GM12891 (cell line): ENCODE measurements around the gene KIFC3.

Experiments used
- POLR2A ChIP-seq: IDR thresholded peaks from 2 replicates; pipeline ENCODE4 v1.6.1; 2011; ENCODE audit warnings: low read depth, low read length, control low read depth
- POLR2AphosphoS5 ChIP-seq: IDR thresholded peaks from 2 replicates; pipeline ENCODE4 v1.6.1; 2011; ENCODE audit warnings: low read depth, low read length, control low read depth
- POU2F2 ChIP-seq: IDR thresholded peaks from 2 replicates; pipeline ENCODE4 v1.6.1; 2011; ENCODE audit warnings: low read depth, mild to moderate bottlenecking, control low read depth, low read length, moderate library complexity
- TAF1 ChIP-seq: IDR thresholded peaks from 2 replicates; pipeline ENCODE4 v1.6.1; 2011; ENCODE audit warnings: low read depth, low read length, control low read depth

DNA sequence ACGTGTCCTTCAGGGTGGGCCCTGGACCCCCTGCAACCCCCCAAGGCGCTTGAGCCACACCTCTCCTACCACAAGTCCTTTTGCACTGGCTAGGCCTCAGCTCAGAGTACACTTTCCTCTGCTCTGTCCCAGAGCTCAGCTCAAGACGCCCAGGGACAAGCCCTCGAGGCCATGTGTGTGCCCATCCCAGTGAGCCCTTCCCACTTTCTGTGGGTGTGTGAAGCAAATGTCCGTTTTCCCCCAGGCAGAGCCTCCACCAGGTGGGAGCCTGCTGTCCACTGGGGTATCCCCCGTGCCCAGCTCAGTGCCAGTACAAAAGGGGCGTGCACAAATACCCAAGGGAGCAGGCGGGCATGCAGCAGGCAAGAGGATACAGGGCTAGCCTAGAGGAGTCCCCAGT, 18.4 kb downstream of the KIFC3 start:
- TF ChIP-seq POU2F2 (no peak), POLR2AphosphoS5 (no peak), TAF1 (no peak), POLR2A (no peak)
